Measurements from ENCODE around the gene CEP128. TPM values are rescaled to one million over a fixed set of nuclear protein-coding genes. Genes with fewer than 3 reads are reported as not detected.

Gene CEP128
- total RNA-seq, 1 experiment from 2014 or later, result 16.7 TPM

DNA sequence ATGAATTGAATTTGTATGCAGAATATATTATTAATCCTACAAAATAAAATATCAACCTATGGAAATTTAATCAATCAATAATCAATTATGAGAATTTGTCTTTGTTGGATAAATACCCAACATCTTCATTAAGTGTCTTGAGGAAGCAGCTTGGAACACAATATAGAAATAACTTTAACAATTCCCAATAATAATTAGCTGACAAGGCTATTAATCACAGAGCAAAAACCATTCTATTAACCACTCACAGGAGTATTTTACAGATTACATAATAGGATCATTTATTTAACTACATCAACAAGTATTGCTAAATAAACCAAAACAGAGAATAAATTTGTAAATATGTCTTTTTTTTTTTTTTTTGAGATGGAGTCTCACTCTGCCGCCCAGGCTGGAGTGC, 190.3 kb downstream of the CEP128 start:
- CTCF ChIA-PET, result no interaction called here
- Mint-ChIP-seq H3K27me3 (ENCODE audit: insufficient read depth, unreplicated experiment) (no peaks in the 10 kb centered on the region), H3K27ac (ENCODE audit: unreplicated experiment) (no peak overlapping the region), H3K4me3 (ENCODE audit: unreplicated experiment) (no peak overlapping the region), H3K4me1 (ENCODE audit: low read depth, unreplicated experiment) (peaks cover 7% of the 10 kb centered on the region), H3K9me3 (ENCODE audit: unreplicated experiment) (no peaks in the 10 kb centered on the region), H3K36me3 (ENCODE audit: insufficient read depth, unreplicated experiment) (peaks cover 4% of the 10 kb centered on the region)
- Histone ChIP-seq H3K9me3 (no peaks in the 10 kb centered on the region), H3K36me3 (ENCODE audit: control insufficient read depth, insufficient read depth, low read length) (no peaks in the 10 kb centered on the region), H3K4me1 (no peaks in the 10 kb centered on the region), H3K27me3 (replicated peaks; ENCODE audit: control insufficient read depth, insufficient read depth, low read length) (no peaks in the 10 kb centered on the region), H3K4me3 (ENCODE audit: low read depth, low read length) (no peak overlapping the region)
- DNase-seq, result no peak
- no TSS peak for BruUV-seq (replicated peaks)
- intact Hi-C loops (cut with micrococcal nuclease; ENCODE audit: unreplicated experiment), result no loop called here
- TF ChIP-seq, protein P1, sequence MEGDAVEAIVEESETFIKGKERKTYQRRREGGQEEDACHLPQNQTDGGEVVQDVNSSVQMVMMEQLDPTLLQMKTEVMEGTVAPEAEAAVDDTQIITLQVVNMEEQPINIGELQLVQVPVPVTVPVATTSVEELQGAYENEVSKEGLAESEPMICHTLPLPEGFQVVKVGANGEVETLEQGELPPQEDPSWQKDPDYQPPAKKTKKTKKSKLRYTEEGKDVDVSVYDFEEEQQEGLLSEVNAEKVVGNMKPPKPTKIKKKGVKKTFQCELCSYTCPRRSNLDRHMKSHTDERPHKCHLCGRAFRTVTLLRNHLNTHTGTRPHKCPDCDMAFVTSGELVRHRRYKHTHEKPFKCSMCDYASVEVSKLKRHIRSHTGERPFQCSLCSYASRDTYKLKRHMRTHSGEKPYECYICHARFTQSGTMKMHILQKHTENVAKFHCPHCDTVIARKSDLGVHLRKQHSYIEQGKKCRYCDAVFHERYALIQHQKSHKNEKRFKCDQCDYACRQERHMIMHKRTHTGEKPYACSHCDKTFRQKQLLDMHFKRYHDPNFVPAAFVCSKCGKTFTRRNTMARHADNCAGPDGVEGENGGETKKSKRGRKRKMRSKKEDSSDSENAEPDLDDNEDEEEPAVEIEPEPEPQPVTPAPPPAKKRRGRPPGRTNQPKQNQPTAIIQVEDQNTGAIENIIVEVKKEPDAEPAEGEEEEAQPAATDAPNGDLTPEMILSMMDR (IDR thresholded peaks at IDR 0.05; ENCODE audit: insufficient read depth in 1 of 2, low read depth in 1 of 2, low read length in 1 of 2, severe bottlenecking in 1 of 2, unreplicated experiment in 1 of 2), result no peak
- POLR2A ChIA-PET, result no interaction called here

DNA sequence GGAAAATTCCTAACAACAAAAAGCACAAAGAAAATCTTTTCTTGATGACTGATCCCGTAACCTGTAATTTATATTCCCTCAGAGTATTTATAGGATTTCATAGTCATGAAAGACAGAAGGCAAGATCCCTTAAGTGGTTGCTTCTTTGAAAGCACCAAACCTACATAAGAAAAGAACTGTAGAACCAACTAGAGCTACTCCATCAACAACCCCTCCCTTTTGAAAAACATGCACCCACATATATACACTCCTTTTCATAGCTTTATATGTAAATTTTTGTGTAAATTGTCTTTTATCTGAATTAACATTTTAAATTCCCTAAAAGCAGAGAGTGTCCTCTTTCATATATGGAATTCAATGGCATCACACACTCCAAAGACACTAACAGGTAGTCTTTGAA, 215.3 kb downstream of the CEP128 start:
- ChIA-PET POLR2A (no interaction called here), CTCF (no interaction called here)
- no peaks in the 10 kb centered on the region for H3K27me3 ChIP-seq (replicated peaks; ENCODE audit: control insufficient read depth, insufficient read depth, low read length)
- H3K4me1 Mint-ChIP-seq (ENCODE audit: low read depth, unreplicated experiment), result no peaks in the 10 kb centered on the region
- H3K36me3 ChIP-seq (ENCODE audit: control insufficient read depth, insufficient read depth, low read length), result no peaks in the 10 kb centered on the region
- no peak overlapping the region for H3K27ac Mint-ChIP-seq (ENCODE audit: unreplicated experiment)
- DNase-seq, result no peak
- TF ChIP-seq, protein P1 (IDR thresholded peaks at IDR 0.05; ENCODE audit: insufficient read depth in 1 of 2, low read depth in 1 of 2, low read length in 1 of 2, severe bottlenecking in 1 of 2, unreplicated experiment in 1 of 2), result no peak
- H3K27me3 Mint-ChIP-seq (ENCODE audit: insufficient read depth, unreplicated experiment), result no peaks in the 10 kb centered on the region
- H3K9me3 ChIP-seq, result no peaks in the 10 kb centered on the region
- no peaks in the 10 kb centered on the region for H3K36me3 Mint-ChIP-seq (ENCODE audit: insufficient read depth, unreplicated experiment)
- intact Hi-C loops (cut with micrococcal nuclease; ENCODE audit: unreplicated experiment), result no loop called here
- H3K4me3 ChIP-seq (ENCODE audit: low read depth, low read length), result no peak overlapping the region
- no peaks in the 10 kb centered on the region for H3K4me1 ChIP-seq
- H3K4me3 Mint-ChIP-seq (ENCODE audit: unreplicated experiment), result no peak overlapping the region
- no TSS peak for BruUV-seq (replicated peaks)
- H3K9me3 Mint-ChIP-seq (ENCODE audit: unreplicated experiment), result no peaks in the 10 kb centered on the region

DNA sequence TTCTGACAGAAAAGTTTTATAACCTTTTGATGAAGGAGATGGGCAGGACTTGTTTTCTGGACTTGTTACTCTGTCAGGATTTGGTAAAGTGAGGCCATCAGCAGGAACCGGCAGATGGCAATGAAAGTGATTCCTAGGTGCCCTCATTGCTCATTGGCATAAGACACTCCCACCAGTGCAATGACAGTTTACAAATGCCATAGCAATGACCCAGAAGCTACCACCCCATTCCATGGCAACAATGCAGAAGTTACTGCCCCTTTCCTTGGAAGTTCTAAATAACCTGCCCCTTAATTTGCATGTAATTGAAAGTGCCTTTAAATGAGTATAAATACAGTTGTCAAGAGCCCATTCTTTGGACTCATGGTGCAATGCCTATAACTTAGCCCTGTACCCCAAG, 222.6 kb downstream of the CEP128 start:
- Histone ChIP-seq H3K4me3 (ENCODE audit: low read depth, low read length) (no peak overlapping the region), H3K27me3 (replicated peaks; ENCODE audit: control insufficient read depth, insufficient read depth, low read length) (no peaks in the 10 kb centered on the region), H3K9me3 (no peaks in the 10 kb centered on the region), H3K4me1 (no peaks in the 10 kb centered on the region), H3K36me3 (ENCODE audit: control insufficient read depth, insufficient read depth, low read length) (no peaks in the 10 kb centered on the region)
- DNase-seq, result no peak
- POLR2A ChIA-PET, result no interaction called here
- intact Hi-C loops (cut with micrococcal nuclease; ENCODE audit: unreplicated experiment), result no loop called here
- Mint-ChIP-seq H3K4me3 (ENCODE audit: unreplicated experiment) (no peak overlapping the region), H3K9me3 (ENCODE audit: unreplicated experiment) (no peaks in the 10 kb centered on the region), H3K4me1 (ENCODE audit: low read depth, unreplicated experiment) (no peaks in the 10 kb centered on the region), H3K27ac (ENCODE audit: unreplicated experiment) (no peak overlapping the region), H3K36me3 (ENCODE audit: insufficient read depth, unreplicated experiment) (no peaks in the 10 kb centered on the region), H3K27me3 (ENCODE audit: insufficient read depth, unreplicated experiment) (no peaks in the 10 kb centered on the region)
- no TSS peak for BruUV-seq (replicated peaks)
- CTCF ChIA-PET, result no interaction called here
- TF ChIP-seq, protein P1 (IDR thresholded peaks at IDR 0.05; ENCODE audit: insufficient read depth in 1 of 2, low read depth in 1 of 2, low read length in 1 of 2, severe bottlenecking in 1 of 2, unreplicated experiment in 1 of 2), result no peak

Data from Caco-2 (cell line).